HG02642 (cell line): ENCODE data around the gene FAM234B.
"Not testable (repeated sequence)": the region's sequence is repeated elsewhere in the genome, so short reads cannot be mapped to it uniquely, and the experiment has no call there.

Experiments
- ATAC-seq: cut with Tn5 transposase; IDR thresholded peaks from one replicate; pipeline ENCODE4 v1.9.1; 2021; ENCODE audit warnings: mild to moderate bottlenecking; ENCODE audit not compliant: unreplicated experiment, poor library complexity

The FAM234B gene

GRCh38 chr12:13049816-13050215 lies 5.6 kb downstream of the FAM234B start:
- no peak for ATAC-seq

- no peak for ATAC-seq
These were observed 8.2 kb downstream of the FAM234B start for GRCh38 chr12:13052421-13052820.

- ATAC-seq, result not testable (repeated sequence)
These were observed 9.4 kb downstream of the FAM234B start for GRCh38 chr12:13053617-13054016.

- ATAC-seq, result no peak
These were observed 16.4 kb downstream of the FAM234B start for GRCh38 chr12:13060581-13060980.

- no peak for ATAC-seq
These were observed 17.2 kb downstream of the FAM234B start for GRCh38 chr12:13061377-13061776.

- no peak for ATAC-seq
These were observed 18.5 kb downstream of the FAM234B start for GRCh38 chr12:13062669-13063068.

- ATAC-seq, result no peak
These were observed 21.8 kb downstream of the FAM234B start for GRCh38 chr12:13066014-13066413.

GRCh38 chr12:13066459-13066858 lies 22.3 kb downstream of the FAM234B start:
- no peak for ATAC-seq

- ATAC-seq, result no peak
These were observed 23.1 kb downstream of the FAM234B start for GRCh38 chr12:13067322-13067721.

GRCh38 chr12:13069380-13069779 lies 25.2 kb downstream of the FAM234B start:
- ATAC-seq, result no peak

- no peak for ATAC-seq
These were observed 27.4 kb downstream of the FAM234B start for GRCh38 chr12:13071305-13072280.

GRCh38 chr12:13073173-13073572 lies 29.0 kb downstream of the FAM234B start:
- ATAC-seq, result no peak

- no peak for ATAC-seq
These were observed 30.4 kb downstream of the FAM234B start for GRCh38 chr12:13074396-13075117.

- ATAC-seq, result no peak
These were observed 30.9 kb downstream of the FAM234B start for GRCh38 chr12:13075118-13075480.

- ATAC-seq, result no peak
These were observed 31.8 kb downstream of the FAM234B start for GRCh38 chr12:13075786-13076570.

GRCh38 chr12:13079440-13079906 lies 35.3 kb downstream of the FAM234B start:
- no peak for ATAC-seq

- no peak for ATAC-seq
These were observed 36.1 kb downstream of the FAM234B start for GRCh38 chr12:13080266-13080665.

- no peak for ATAC-seq
These were observed 38.7 kb downstream of the FAM234B start for GRCh38 chr12:13082861-13083260.

- ATAC-seq, result not testable (repeated sequence)
These were observed 39.5 kb downstream of the FAM234B start for GRCh38 chr12:13083638-13084037.

GRCh38 chr12:13084898-13085640 lies 40.9 kb downstream of the FAM234B start:
- no peak for ATAC-seq
